SK-N-SH (cell line): ENCODE measurements around the gene ADAM11.

ENCODE experiments used
- POLR2AphosphoS5 ChIP-seq: IDR thresholded peaks from 2 replicates; pipeline ENCODE4 v1.6.1; 2012; ENCODE audit warnings: low read depth, low read length
- RAD21 ChIP-seq: IDR thresholded peaks from 2 replicates; pipeline ENCODE4 v1.6.1; 2012; ENCODE audit warnings: mild to moderate bottlenecking, low read length
- RCOR1 ChIP-seq: fragments of 150-350 bp; IDR thresholded peaks from 2 replicates; pipeline ENCODE4 v1.6.1; 2017; ENCODE audit warnings: antibody characterized with exemption, low read length
- TF ChIP-seq, protein P1 (sequence below): fragments of 200-600 bp; sonication (generic); IDR thresholded peaks from 2 replicates; pipeline ENCODE4 v1.6.1; 2017; ENCODE audit warnings: antibody characterized with exemption, mild to moderate bottlenecking, moderate library complexity

DNA sequence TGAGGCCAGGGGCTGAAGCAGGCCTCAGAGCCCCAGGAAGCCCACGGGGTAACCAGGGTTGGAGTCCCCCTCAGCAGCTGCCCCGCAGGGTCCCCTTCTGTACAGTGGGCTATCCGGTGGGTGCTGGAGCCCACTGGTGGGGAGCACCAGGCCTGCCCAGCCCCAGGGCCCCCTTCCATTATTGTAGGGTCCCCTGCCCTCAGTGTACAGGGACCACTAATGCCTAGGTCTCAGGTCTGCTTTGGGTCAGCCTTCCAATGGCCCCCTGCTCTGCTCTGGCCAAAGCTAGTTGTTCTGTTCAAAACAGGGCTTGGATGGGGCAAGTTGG, 1.1 kb downstream of the ADAM11 start:
- TF ChIP-seq POLR2AphosphoS5 (no peak), RAD21 (no peak), RCOR1 (no peak)
- TF ChIP-seq, protein P1, sequence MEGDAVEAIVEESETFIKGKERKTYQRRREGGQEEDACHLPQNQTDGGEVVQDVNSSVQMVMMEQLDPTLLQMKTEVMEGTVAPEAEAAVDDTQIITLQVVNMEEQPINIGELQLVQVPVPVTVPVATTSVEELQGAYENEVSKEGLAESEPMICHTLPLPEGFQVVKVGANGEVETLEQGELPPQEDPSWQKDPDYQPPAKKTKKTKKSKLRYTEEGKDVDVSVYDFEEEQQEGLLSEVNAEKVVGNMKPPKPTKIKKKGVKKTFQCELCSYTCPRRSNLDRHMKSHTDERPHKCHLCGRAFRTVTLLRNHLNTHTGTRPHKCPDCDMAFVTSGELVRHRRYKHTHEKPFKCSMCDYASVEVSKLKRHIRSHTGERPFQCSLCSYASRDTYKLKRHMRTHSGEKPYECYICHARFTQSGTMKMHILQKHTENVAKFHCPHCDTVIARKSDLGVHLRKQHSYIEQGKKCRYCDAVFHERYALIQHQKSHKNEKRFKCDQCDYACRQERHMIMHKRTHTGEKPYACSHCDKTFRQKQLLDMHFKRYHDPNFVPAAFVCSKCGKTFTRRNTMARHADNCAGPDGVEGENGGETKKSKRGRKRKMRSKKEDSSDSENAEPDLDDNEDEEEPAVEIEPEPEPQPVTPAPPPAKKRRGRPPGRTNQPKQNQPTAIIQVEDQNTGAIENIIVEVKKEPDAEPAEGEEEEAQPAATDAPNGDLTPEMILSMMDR = no peak
